A549 treated with dexamethasone at 1 μM for 4 hours (cell line): ENCODE measurements around the gene C4orf51. TPM values are rescaled to one million over a fixed set of nuclear protein-coding genes. Genes with fewer than 3 reads are reported as not detected.

Source experiments
- total RNA-seq: library from RNA; stranded (reverse); fragments of 200-300 nt; extraction: Qiagen RNA extraction; gene quantifications from 5 replicates; pipeline ENCODE4 v1.2.3, GENCODE V29; 2022

The C4orf51 gene
- not detected in 5 replicates for total RNA-seq

GRCh38 chr4:145679991-145680455 is at the start of gene C4orf51:
TSS of gene C4orf51 (plus strand) at chr4:145680146. CDS start at chr4:145680204, 58 bp downstream.

Other genes starting within 250 kb of the C4orf51 start
- 8.7 to 10.9 TPM (median 8.8 TPM) in 5 replicates for gene SMAD1, start 198.3 kb upstream of the C4orf51 start, total RNA-seq
- 0.97 to 2.1 TPM (median 1.9 TPM) in 5 replicates for gene MMAA, start 60.8 kb upstream of the C4orf51 start, total RNA-seq